Measurements from ENCODE around the gene ZNF846.
"Not testable (repeated sequence)": the region's sequence is repeated elsewhere in the genome, so short reads cannot be mapped to it uniquely, and the experiment has no call there.

The ZNF846 gene

DNA sequence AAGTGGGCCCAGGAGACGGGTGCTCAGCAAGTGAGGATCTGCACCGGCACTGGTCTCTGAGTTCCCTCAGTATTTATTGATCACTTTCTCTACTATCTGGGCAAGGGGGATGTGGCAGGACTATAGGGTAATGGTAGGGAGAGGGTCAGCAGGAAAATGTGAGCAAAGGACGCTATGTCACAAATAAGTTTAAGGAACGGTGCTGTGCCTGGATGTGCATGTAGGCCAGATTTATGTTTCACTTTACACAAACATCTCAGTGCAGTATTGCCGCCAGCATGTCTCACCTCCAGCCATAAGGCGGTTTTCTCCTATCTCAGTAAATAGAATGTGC, 15.6 kb upstream of the ZNF846 start:
- H3K4me1 ChIP-seq (ENCODE audit: control insufficient read depth, insufficient read depth, low read length, poor library complexity, severe bottlenecking); H3K36me3 ChIP-seq (ENCODE audit: control insufficient read depth, insufficient read depth, low read length); H3K4me3 ChIP-seq (ENCODE audit: extremely low read depth, insufficient read depth, low read length, poor library complexity, severe bottlenecking): not testable (repeated sequence)
- Histone ChIP-seq H3K27ac (ENCODE audit: low read depth, low read length, severe bottlenecking) (peak overlapping the region; percentile 91), H3K9me3 (ENCODE audit: control insufficient read depth, low read length) (peaks cover 10% of the 10 kb centered on the region)
- WGBS, 2 experiments (ENCODE audit: insufficient coverage in 2 of 2): 88 to 100% methylated on average over 2 to 5 of the region's 6 CpGs

DNA sequence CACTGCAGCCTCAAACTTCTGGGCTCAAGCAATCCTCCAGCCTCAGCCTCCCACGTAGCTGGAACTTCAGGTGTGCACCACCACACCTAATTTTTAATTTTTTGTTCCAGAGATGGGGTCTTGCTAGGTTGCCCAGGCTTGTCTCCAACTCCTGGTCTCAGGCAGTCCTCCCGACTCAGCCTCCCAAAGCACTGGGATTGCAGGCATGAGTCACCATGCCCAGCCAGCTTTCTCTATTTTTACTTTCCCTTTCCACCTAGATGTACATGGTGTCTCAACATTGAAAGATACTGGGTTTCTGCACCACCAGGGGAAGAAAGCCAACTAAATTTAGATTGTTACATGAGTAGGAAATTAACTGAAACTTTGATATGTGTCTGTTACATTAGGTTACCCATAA, 13.8 kb upstream of the ZNF846 start:
- H3K27ac ChIP-seq (ENCODE audit: low read depth, low read length, severe bottlenecking): no peak overlapping the region
- peaks cover 7% of the 10 kb centered on the region for H3K9me3 ChIP-seq (ENCODE audit: control insufficient read depth, low read length)
- H3K36me3 ChIP-seq (ENCODE audit: control insufficient read depth, insufficient read depth, low read length): no peaks in the 10 kb centered on the region
- WGBS, 2 experiments (ENCODE audit: insufficient coverage in 2 of 2): 75 to 94% methylated on average over 2 of the region's 2 CpGs
- no peak overlapping the region for H3K4me3 ChIP-seq (ENCODE audit: extremely low read depth, insufficient read depth, low read length, poor library complexity, severe bottlenecking)
- H3K4me1 ChIP-seq (ENCODE audit: control insufficient read depth, insufficient read depth, low read length, poor library complexity, severe bottlenecking): peaks cover 6% of the 10 kb centered on the region

DNA sequence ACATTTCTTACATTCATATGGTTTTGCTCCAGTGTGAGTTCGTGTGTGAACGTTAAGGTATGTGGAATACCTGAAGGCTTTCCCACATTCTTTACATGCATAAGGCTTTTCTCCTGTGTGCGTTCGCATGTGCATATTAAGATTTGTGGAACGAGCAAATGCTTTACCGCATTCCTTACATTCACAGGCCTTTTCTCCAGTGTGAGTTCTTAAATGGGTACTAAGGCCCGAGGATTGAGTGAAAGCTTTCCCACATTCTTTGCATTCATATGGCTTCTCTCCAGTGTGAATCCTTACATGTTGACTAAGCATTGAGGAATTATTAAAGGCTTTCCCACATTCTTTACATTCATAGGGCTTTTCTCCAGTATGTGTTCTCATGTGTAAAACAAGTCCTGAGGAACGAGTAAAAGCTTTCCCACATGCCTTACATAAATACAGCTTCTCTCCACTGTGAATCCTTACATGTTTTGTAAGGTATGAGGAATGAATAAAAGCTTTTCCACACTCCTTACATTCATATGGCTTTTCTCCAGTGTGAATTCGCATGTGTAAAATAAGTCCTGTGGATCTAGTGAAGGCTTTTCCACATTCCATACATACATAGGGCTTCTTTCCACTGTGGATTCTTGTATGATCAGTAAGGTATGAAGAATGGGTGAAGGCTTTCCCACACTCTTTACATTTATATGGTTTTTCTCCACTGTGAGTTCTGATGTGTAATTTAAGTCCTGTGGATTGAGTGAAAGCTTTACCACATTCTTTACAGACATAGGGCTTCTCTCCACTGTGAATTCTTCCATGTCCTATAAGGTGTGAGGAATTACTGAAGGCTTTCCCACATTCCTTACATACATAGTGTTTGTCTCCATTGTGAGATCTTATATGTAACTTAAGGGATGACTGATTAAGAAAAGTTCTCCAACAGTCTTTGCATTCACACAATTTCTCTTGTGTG, 10.7 kb downstream of the ZNF846 start:
- no peak overlapping the region for H3K4me3 ChIP-seq (ENCODE audit: extremely low read depth, insufficient read depth, low read length, poor library complexity, severe bottlenecking)
- H3K36me3 ChIP-seq (ENCODE audit: control insufficient read depth, insufficient read depth, low read length): peaks cover 54% of the 10 kb centered on the region
- peaks cover 63% of the 10 kb centered on the region for H3K9me3 ChIP-seq (ENCODE audit: control insufficient read depth, low read length)
- H3K27ac ChIP-seq (ENCODE audit: low read depth, low read length, severe bottlenecking): peak overlapping the region; percentile 41
- 89 to 100% methylated on average over 2 to 5 of the region's 9 CpGs for WGBS, 2 experiments (ENCODE audit: insufficient coverage in 2 of 2)
- H3K4me1 ChIP-seq (ENCODE audit: control insufficient read depth, insufficient read depth, low read length, poor library complexity, severe bottlenecking): no peaks in the 10 kb centered on the region

GRCh38 chr19:9752701-9753443, 15.7 kb downstream of the ZNF846 start:
- peaks cover 29% of the 10 kb centered on the region for H3K9me3 ChIP-seq (ENCODE audit: control insufficient read depth, low read length)
- H3K36me3 ChIP-seq (ENCODE audit: control insufficient read depth, insufficient read depth, low read length): peaks cover 7% of the 10 kb centered on the region

DNA sequence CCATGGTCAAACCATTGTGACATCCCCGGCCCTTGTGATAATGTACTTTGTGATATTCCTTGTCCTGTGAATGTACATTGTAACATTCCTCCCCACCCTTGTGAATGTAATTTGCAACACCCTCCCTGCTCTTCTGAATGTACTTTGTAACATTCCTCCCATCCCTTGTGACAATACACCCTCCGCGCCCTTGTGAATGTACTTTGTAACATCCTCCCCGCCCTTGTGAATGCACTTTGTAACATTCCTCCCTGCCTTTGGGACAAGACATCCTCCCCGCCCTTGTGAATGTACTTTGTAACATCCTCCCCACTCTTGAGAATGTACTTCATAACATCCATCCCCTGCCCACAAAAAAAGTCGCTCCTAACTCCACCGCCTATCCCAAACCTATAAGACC, 17.1 kb downstream of the ZNF846 start:
- WGBS, 2 experiments (ENCODE audit: insufficient coverage in 2 of 2): 92 to 94% methylated on average over 6 of the region's 7 CpGs
- peaks cover 18% of the 10 kb centered on the region for H3K9me3 ChIP-seq (ENCODE audit: control insufficient read depth, low read length)

More at GRCh38 chr19:9752701-9753443, 15.7 kb downstream of the ZNF846 start:
- Histone ChIP-seq H3K4me1 (ENCODE audit: control insufficient read depth, insufficient read depth, low read length, poor library complexity, severe bottlenecking) (no peaks in the 10 kb centered on the region), H3K27ac (ENCODE audit: low read depth, low read length, severe bottlenecking) (no peak overlapping the region), H3K4me3 (ENCODE audit: extremely low read depth, insufficient read depth, low read length, poor library complexity, severe bottlenecking) (no peak overlapping the region)
- WGBS, 2 experiments (ENCODE audit: insufficient coverage in 2 of 2): 100% methylated on average over 1 of the region's 2 CpGs; no CpG with 5 or more reads in 1 of the 2 experiments

GRCh38 chr19:9741476-9742171, 26.9 kb downstream of the ZNF846 start:
- Histone ChIP-seq H3K27ac (ENCODE audit: low read depth, low read length, severe bottlenecking) (no peak overlapping the region), H3K36me3 (ENCODE audit: control insufficient read depth, insufficient read depth, low read length) (no peaks in the 10 kb centered on the region), H3K9me3 (ENCODE audit: control insufficient read depth, low read length) (peaks cover 11% of the 10 kb centered on the region), H3K4me1 (ENCODE audit: control insufficient read depth, insufficient read depth, low read length, poor library complexity, severe bottlenecking) (no peaks in the 10 kb centered on the region), H3K4me3 (ENCODE audit: extremely low read depth, insufficient read depth, low read length, poor library complexity, severe bottlenecking) (no peak overlapping the region)
- WGBS, 2 experiments (ENCODE audit: insufficient coverage in 2 of 2): 77 to 89% methylated on average over 3 to 4 of the region's 5 CpGs

More for the DNA sequence above, 17.1 kb downstream of the ZNF846 start:
- Histone ChIP-seq H3K4me3 (ENCODE audit: extremely low read depth, insufficient read depth, low read length, poor library complexity, severe bottlenecking) (no peak overlapping the region), H3K36me3 (ENCODE audit: control insufficient read depth, insufficient read depth, low read length) (no peaks in the 10 kb centered on the region), H3K27ac (ENCODE audit: low read depth, low read length, severe bottlenecking) (no peak overlapping the region), H3K4me1 (ENCODE audit: control insufficient read depth, insufficient read depth, low read length, poor library complexity, severe bottlenecking) (no peaks in the 10 kb centered on the region)

GRCh38 chr19:9735986-9736385, 32.6 kb downstream of the ZNF846 start:
- peaks cover 24% of the 10 kb centered on the region for H3K9me3 ChIP-seq (ENCODE audit: control insufficient read depth, low read length)
- no peaks in the 10 kb centered on the region for H3K4me1 ChIP-seq (ENCODE audit: control insufficient read depth, insufficient read depth, low read length, poor library complexity, severe bottlenecking)
- 83 to 93% methylated on average over 9 to 10 of the region's 10 CpGs for WGBS, 2 experiments (ENCODE audit: insufficient coverage in 2 of 2)
- H3K36me3 ChIP-seq (ENCODE audit: control insufficient read depth, insufficient read depth, low read length): no peaks in the 10 kb centered on the region
- no peak overlapping the region for H3K4me3 ChIP-seq (ENCODE audit: extremely low read depth, insufficient read depth, low read length, poor library complexity, severe bottlenecking)
- H3K27ac ChIP-seq (ENCODE audit: low read depth, low read length, severe bottlenecking): no peak overlapping the region

DNA sequence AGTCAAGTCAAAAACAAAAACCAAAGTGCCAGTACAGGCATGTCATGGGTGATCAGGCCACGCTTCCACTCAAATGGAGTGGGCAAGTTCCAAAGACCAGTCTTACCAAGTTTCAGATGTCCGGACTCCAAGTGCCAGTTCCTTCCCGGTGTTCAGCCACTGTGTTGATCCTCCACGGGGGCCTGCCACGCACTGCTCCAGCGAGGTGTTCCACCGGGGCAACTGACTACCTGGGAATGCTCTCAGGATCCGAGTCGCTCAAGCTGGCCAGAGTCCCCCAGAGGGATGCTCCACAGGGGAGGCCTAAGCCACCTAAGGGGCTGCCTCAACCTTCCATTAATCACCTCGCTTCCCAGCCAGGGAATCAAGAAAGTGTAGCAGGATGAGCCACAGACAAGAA, 38.5 kb downstream of the ZNF846 start:
- not testable (repeated sequence) for H3K36me3 ChIP-seq (ENCODE audit: control insufficient read depth, insufficient read depth, low read length); H3K4me1 ChIP-seq (ENCODE audit: control insufficient read depth, insufficient read depth, low read length, poor library complexity, severe bottlenecking); H3K27ac ChIP-seq (ENCODE audit: low read depth, low read length, severe bottlenecking); H3K4me3 ChIP-seq (ENCODE audit: extremely low read depth, insufficient read depth, low read length, poor library complexity, severe bottlenecking)
- 80 to 92% methylated on average over 7 to 9 of the region's 10 CpGs for WGBS, 2 experiments (ENCODE audit: insufficient coverage in 2 of 2)
- peaks cover 15% of the 10 kb centered on the region for H3K9me3 ChIP-seq (ENCODE audit: control insufficient read depth, low read length)

DNA sequence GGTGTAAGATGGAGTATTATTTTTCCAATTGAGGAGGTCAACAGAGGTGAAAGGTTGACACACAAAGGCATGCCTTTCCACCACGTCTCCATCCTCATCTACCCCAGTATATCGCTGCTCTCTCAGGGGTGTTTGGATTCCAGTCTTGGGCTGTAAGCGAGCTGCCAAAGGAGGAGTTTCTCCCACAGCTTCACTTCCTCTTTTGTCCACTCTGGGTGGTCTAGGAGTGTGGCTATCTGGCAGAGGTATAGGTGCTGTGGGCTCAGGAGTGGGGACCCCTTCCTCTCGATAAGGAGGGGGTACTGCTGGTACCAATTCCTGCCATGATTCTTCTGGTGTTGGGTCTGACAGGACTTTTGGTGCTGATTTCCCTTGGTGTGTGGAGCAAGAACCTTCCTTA, 39.4 kb downstream of the ZNF846 start:
- H3K9me3 ChIP-seq (ENCODE audit: control insufficient read depth, low read length): peaks cover 7% of the 10 kb centered on the region
- H3K27ac ChIP-seq (ENCODE audit: low read depth, low read length, severe bottlenecking): no peak overlapping the region
- H3K4me1 ChIP-seq (ENCODE audit: control insufficient read depth, insufficient read depth, low read length, poor library complexity, severe bottlenecking): no peaks in the 10 kb centered on the region
- WGBS, 2 experiments (ENCODE audit: insufficient coverage in 2 of 2): 75% methylated on average over 1 of the region's 4 CpGs; no CpG with 5 or more reads in 1 of the 2 experiments
- H3K4me3 ChIP-seq (ENCODE audit: extremely low read depth, insufficient read depth, low read length, poor library complexity, severe bottlenecking): no peak overlapping the region
- no peaks in the 10 kb centered on the region for H3K36me3 ChIP-seq (ENCODE audit: control insufficient read depth, insufficient read depth, low read length)

DNA sequence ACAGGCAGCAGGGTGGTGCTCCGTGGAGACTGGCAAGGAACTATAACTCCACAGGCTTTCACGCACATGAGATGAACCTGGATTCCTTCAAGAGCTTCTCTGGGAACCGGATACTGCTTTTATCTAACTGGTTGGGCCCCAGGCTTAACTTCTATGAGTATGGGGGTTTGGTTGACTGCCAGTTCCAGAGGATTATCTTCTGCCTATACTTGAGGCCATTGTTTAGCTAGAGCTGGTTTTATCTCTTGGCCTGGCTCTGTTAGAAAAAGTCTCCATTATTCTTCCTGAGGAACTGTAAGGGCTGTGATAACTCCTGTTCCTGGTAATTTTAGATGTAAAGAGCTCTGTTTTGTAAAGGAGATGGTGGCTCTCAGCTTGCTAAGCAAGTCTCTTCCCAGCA, 40.9 kb downstream of the ZNF846 start:
- H3K4me1 ChIP-seq (ENCODE audit: control insufficient read depth, insufficient read depth, low read length, poor library complexity, severe bottlenecking): no peaks in the 10 kb centered on the region
- H3K27ac ChIP-seq (ENCODE audit: low read depth, low read length, severe bottlenecking): no peak overlapping the region
- H3K4me3 ChIP-seq (ENCODE audit: extremely low read depth, insufficient read depth, low read length, poor library complexity, severe bottlenecking): no peak overlapping the region
- no peaks in the 10 kb centered on the region for H3K36me3 ChIP-seq (ENCODE audit: control insufficient read depth, insufficient read depth, low read length)
- peaks cover 9% of the 10 kb centered on the region for H3K9me3 ChIP-seq (ENCODE audit: control insufficient read depth, low read length)
- 75 to 95% methylated on average over 2 to 3 of the region's 3 CpGs for WGBS, 2 experiments (ENCODE audit: insufficient coverage in 2 of 2)
